ENCODE data around the gene AZGP1. TPM values are rescaled to one million over a fixed set of nuclear protein-coding genes. Genes with fewer than 3 reads are reported as not detected.
"Not testable (repeated sequence)": the region's sequence is repeated elsewhere in the genome, so short reads cannot be mapped to it uniquely, and the experiment has no call there.

AZGP1 gene
- total RNA-seq, 1 donor from 2014 or later, result 0.75 TPM

- H3K27me3 ChIP-seq (ENCODE audit: control insufficient read depth, insufficient read depth, low read length), result peaks cover 5% of the 10 kb centered on the region
- DNase-seq (ENCODE audit: low read depth), result no peak
These were observed 16.7 kb upstream of the AZGP1 start for GRCh38 chr7:99992330-99993038.

GRCh38 chr7:99991543-99991942 lies 15.7 kb upstream of the AZGP1 start:
- not testable (repeated sequence) for H3K27me3 ChIP-seq (ENCODE audit: control insufficient read depth, insufficient read depth, low read length); H3K36me3 ChIP-seq (ENCODE audit: control insufficient read depth, insufficient read depth, low read length); H3K4me3 ChIP-seq (ENCODE audit: low read depth, low read length); DNase-seq (ENCODE audit: low read depth)

More at GRCh38 chr7:99992330-99993038, 16.7 kb upstream of the AZGP1 start:
- no peak for TF ChIP-seq CTCF (IDR thresholded peaks at IDR 0.05; ENCODE audit: insufficient read depth, low read length, poor library complexity, severe bottlenecking)
- Histone ChIP-seq H3K4me3 (ENCODE audit: low read depth, low read length) (no peak overlapping the region), H3K36me3 (ENCODE audit: control insufficient read depth, insufficient read depth, low read length) (no peaks in the 10 kb centered on the region)

GRCh38 chr7:99990460-99990852 lies 14.6 kb upstream of the AZGP1 start:
- peak overlapping the region; percentile 25 for H3K4me3 ChIP-seq (ENCODE audit: low read depth, low read length)
- peaks cover 5% of the 10 kb centered on the region for H3K27me3 ChIP-seq (ENCODE audit: control insufficient read depth, insufficient read depth, low read length)
- no peak for DNase-seq (ENCODE audit: low read depth)
- H3K36me3 ChIP-seq (ENCODE audit: control insufficient read depth, insufficient read depth, low read length), result no peaks in the 10 kb centered on the region
- no peak for TF ChIP-seq CTCF (IDR thresholded peaks at IDR 0.05; ENCODE audit: insufficient read depth, low read length, poor library complexity, severe bottlenecking)

- Histone ChIP-seq H3K27me3 (ENCODE audit: control insufficient read depth, insufficient read depth, low read length) (peaks cover 7% of the 10 kb centered on the region), H3K36me3 (ENCODE audit: control insufficient read depth, insufficient read depth, low read length) (no peaks in the 10 kb centered on the region), H3K4me3 (ENCODE audit: low read depth, low read length) (no peak overlapping the region)
- TF ChIP-seq CTCF (IDR thresholded peaks at IDR 0.05; ENCODE audit: insufficient read depth, low read length, poor library complexity, severe bottlenecking), result no peak
- DNase-seq (ENCODE audit: low read depth), result no peak
These were observed 12.0 kb upstream of the AZGP1 start for GRCh38 chr7:99987846-99988245.

- H3K4me3 ChIP-seq (ENCODE audit: low read depth, low read length); DNase-seq (ENCODE audit: low read depth); H3K36me3 ChIP-seq (ENCODE audit: control insufficient read depth, insufficient read depth, low read length); H3K27me3 ChIP-seq (ENCODE audit: control insufficient read depth, insufficient read depth, low read length): not testable (repeated sequence)
These were observed 11.5 kb upstream of the AZGP1 start for GRCh38 chr7:99987306-99987705.

GRCh38 chr7:99984593-99984992 lies 8.8 kb upstream of the AZGP1 start:
- no peak for TF ChIP-seq CTCF (IDR thresholded peaks at IDR 0.05; ENCODE audit: insufficient read depth, low read length, poor library complexity, severe bottlenecking)
- DNase-seq (ENCODE audit: low read depth), result no peak
- Histone ChIP-seq H3K36me3 (ENCODE audit: control insufficient read depth, insufficient read depth, low read length) (no peaks in the 10 kb centered on the region), H3K27me3 (ENCODE audit: control insufficient read depth, insufficient read depth, low read length) (peaks cover 4% of the 10 kb centered on the region), H3K4me3 (ENCODE audit: low read depth, low read length) (no peak overlapping the region)

- not testable (repeated sequence) for H3K27me3 ChIP-seq (ENCODE audit: control insufficient read depth, insufficient read depth, low read length); H3K36me3 ChIP-seq (ENCODE audit: control insufficient read depth, insufficient read depth, low read length); H3K4me3 ChIP-seq (ENCODE audit: low read depth, low read length); DNase-seq (ENCODE audit: low read depth)
These were observed 5.2 kb upstream of the AZGP1 start for GRCh38 chr7:99981066-99981465.

- DNase-seq (ENCODE audit: low read depth); H3K4me3 ChIP-seq (ENCODE audit: low read depth, low read length); H3K36me3 ChIP-seq (ENCODE audit: control insufficient read depth, insufficient read depth, low read length); H3K27me3 ChIP-seq (ENCODE audit: control insufficient read depth, insufficient read depth, low read length): not testable (repeated sequence)
These were observed 4.6 kb upstream of the AZGP1 start for GRCh38 chr7:99980448-99980872.

All from kidney epithelial cell (primary cell).